Cardiac muscle cell (in vitro differentiated cells and primary cell): ENCODE results near the gene QPCT. TPM values are rescaled to one million over a fixed set of nuclear protein-coding genes. Genes with fewer than 3 reads are reported as not detected.

ENCODE experiments used
- DNase-seq, 2 donors: peaks; one replicate each; pipeline versions ENCODE4 v3.0.0 to v3.0.0-alpha.2; 2010 to 2017; ENCODE audit warnings: low read depth in 1 of 2, low spot score in 1 of 2
- H3K27ac ChIP-seq: fragments of 200-600 bp; sonication (generic); 2 replicates; pipeline ENCODE4 v1.5.1; 2016
- H3K27me3 ChIP-seq: fragments of 200-600 bp; sonication (generic); 2 replicates; pipeline ENCODE4 v1.6.0; 2016; ENCODE audit warnings: control low read depth
- H3K36me3 ChIP-seq: fragments of 200-600 bp; sonication (generic); 2 replicates; pipeline ENCODE4 v1.5.1; 2016; ENCODE audit warnings: control low read depth
- H3K4me1 ChIP-seq: fragments of 200-600 bp; sonication (generic); 2 replicates; pipeline ENCODE4 v1.8.1; 2017; ENCODE audit warnings: low read depth, mild to moderate bottlenecking, mixed run types
- H3K4me3 ChIP-seq: fragments of 200-600 bp; sonication (generic); 2 replicates; pipeline ENCODE4 v1.5.1; 2016; ENCODE audit warnings: mild to moderate bottlenecking
- H3K9me3 ChIP-seq: fragments of 200-600 bp; sonication (generic); 2 replicates; pipeline ENCODE4 v1.5.1; 2017; ENCODE audit warnings: low read depth, mild to moderate bottlenecking, control low read depth
- CTCF ChIP-seq: IDR thresholded peaks from 2 replicates; pipeline ENCODE4 v1.5.1; 2012; ENCODE audit warnings: low read depth, mild to moderate bottlenecking, low read length
- polyA plus RNA-seq: library from polyadenylated mRNA; unstranded; fragments of >200 nt; fragmentation: Nextera tagmentation; extraction: Ambion mirVana; gene quantifications from 2 replicates; pipeline ENCODE4 v1.2.1, GENCODE V29; 2016
- total RNA-seq: library from RNA; depleted of rRNA; stranded (reverse); fragments of >200 nt; gene quantifications from 2 replicates; pipeline ENCODE4 v1.2.3, GENCODE V29; 2016

The QPCT gene
- total and polyA plus RNA-seq, 2 experiments from 2014 or later: 0.33 TPM; not detected in 1

- Histone ChIP-seq H3K27ac (no peak overlapping the region), H3K9me3 (no peaks in the 10 kb centered on the region), H3K4me1 (peaks cover 6% of the 10 kb centered on the region), H3K4me3 (no peak overlapping the region), H3K27me3 (no peaks in the 10 kb centered on the region), H3K36me3 (no peaks in the 10 kb centered on the region)
- no peak for TF ChIP-seq CTCF
- no peak for DNase-seq
Measured at GRCh38 chr2:37355735-37356134, 11.3 kb downstream of the QPCT start.

- Histone ChIP-seq H3K36me3 (no peaks in the 10 kb centered on the region), H3K9me3 (no peaks in the 10 kb centered on the region), H3K4me3 (no peak overlapping the region), H3K4me1 (peaks cover 6% of the 10 kb centered on the region), H3K27ac (no peak overlapping the region), H3K27me3 (no peaks in the 10 kb centered on the region)
- DNase-seq: no peak
- no peak for TF ChIP-seq CTCF
Measured at GRCh38 chr2:37356299-37356698, 11.9 kb downstream of the QPCT start.

- Histone ChIP-seq H3K4me1 (peaks cover 6% of the 10 kb centered on the region), H3K4me3 (no peak overlapping the region), H3K27ac (no peak overlapping the region), H3K9me3 (no peaks in the 10 kb centered on the region), H3K36me3 (no peaks in the 10 kb centered on the region), H3K27me3 (no peaks in the 10 kb centered on the region)
- no peak for DNase-seq
- no peak for TF ChIP-seq CTCF
Measured at GRCh38 chr2:37357069-37357468, 12.6 kb downstream of the QPCT start.

GRCh38 chr2:37357530-37357929 lies 13.1 kb downstream of the QPCT start:
- no peaks in the 10 kb centered on the region for H3K36me3 ChIP-seq
- H3K27ac ChIP-seq: no peak overlapping the region
- TF ChIP-seq CTCF: no peak
- no peaks in the 10 kb centered on the region for H3K9me3 ChIP-seq
- no peak for DNase-seq
- no peaks in the 10 kb centered on the region for H3K27me3 ChIP-seq
- H3K4me3 ChIP-seq: no peak overlapping the region
- peaks cover 10% of the 10 kb centered on the region for H3K4me1 ChIP-seq

- Histone ChIP-seq H3K27me3 (no peaks in the 10 kb centered on the region), H3K4me1 (peaks cover 10% of the 10 kb centered on the region), H3K4me3 (no peak overlapping the region), H3K9me3 (no peaks in the 10 kb centered on the region), H3K36me3 (no peaks in the 10 kb centered on the region), H3K27ac (no peak overlapping the region)
- DNase-seq: no peak
- no peak for TF ChIP-seq CTCF
Measured at GRCh38 chr2:37358466-37358865, 14.0 kb downstream of the QPCT start.

- no peak for DNase-seq
Measured at GRCh38 chr2:37361216-37361815, 16.9 kb downstream of the QPCT start.

More at GRCh38 chr2:37361216-37361815, 16.9 kb downstream of the QPCT start:
- Histone ChIP-seq H3K4me3 (no peak overlapping the region), H3K27me3 (no peaks in the 10 kb centered on the region), H3K9me3 (no peaks in the 10 kb centered on the region), H3K36me3 (no peaks in the 10 kb centered on the region), H3K4me1 (peaks cover 3% of the 10 kb centered on the region), H3K27ac (no peak overlapping the region)
- TF ChIP-seq CTCF: no peak
